Stomach (tissue), 9 donors: Measurements from ENCODE around the gene HSPBP1. TPM values are rescaled to one million over a fixed set of nuclear protein-coding genes. Genes with fewer than 3 reads are reported as not detected.

Source experiments
- DNase-seq, 2 donors: peaks; one replicate each; pipeline versions ENCODE4 v3.0.0 to v3.0.0-alpha.2; 2013 to 2019
- H3K27ac ChIP-seq, 5 donors: fragments of 200-600 bp in 4 of 5; sonication (generic) in 4 of 5; one replicate each; pipeline ENCODE4 v1.5.1; 2013 to 2019; ENCODE audit warnings: mild to moderate bottlenecking in 1 of 5, moderate library complexity in 1 of 5
- H3K27me3 ChIP-seq, 3 donors: fragments of 200-600 bp; sonication (generic); one replicate each; pipeline ENCODE4 v1.5.1; 2017 to 2019; ENCODE audit warnings: mixed run types in 1 of 3
- H3K36me3 ChIP-seq, 4 donors: fragments of 200-600 bp; sonication (generic); 1 replicate in 3 of 4; 2 replicates in 1 of 4; pipeline ENCODE4 v1.5.1; 2016 to 2019
- H3K4me1 ChIP-seq, 4 donors: fragments of 200-600 bp; sonication (generic); one replicate each; pipeline ENCODE4 v1.5.1; 2016 to 2019
- H3K4me3 ChIP-seq, 4 donors: fragments of 200-600 bp; sonication (generic) in 3 of 4; one replicate each; pipeline ENCODE4 v1.5.1; 2016 to 2019; ENCODE audit warnings: mild to moderate bottlenecking in 1 of 4
- H3K9me3 ChIP-seq, 4 donors: fragments of 200-600 bp; sonication (generic); one replicate each; pipeline ENCODE4 v1.5.1; 2016 to 2019
- CTCF ChIP-seq, 7 experiments: fragments of 450-650 bp in 4 of 7; fragments of 200-600 bp in 3 of 7; sonication (generic) in 3 of 7; IDR thresholded peaks; one replicate each; pipeline ENCODE4 v1.5.1; 2016 to 2019; ENCODE audit warnings: antibody characterized with exemption in 7 of 7, control low read depth in 2 of 7, mild to moderate bottlenecking in 1 of 7
- EP300 ChIP-seq: sonication (generic); formaldehyde crosslinking; IDR thresholded peaks from one replicate; pipeline ENCODE4 v1.6.1; 2017; ENCODE audit warnings: antibody characterized with exemption
- POLR2A ChIP-seq, 4 donors: fragments of 450-650 bp; IDR thresholded peaks; one replicate each; pipeline ENCODE4 v1.6.1; 2016; ENCODE audit warnings: antibody characterized with exemption in 4 of 4, control low read depth in 2 of 4, mild to moderate bottlenecking in 1 of 4, moderate library complexity in 1 of 4
- POLR2AphosphoS5 ChIP-seq, 3 donors: sonication (generic); formaldehyde crosslinking; IDR thresholded peaks; one replicate each; pipeline ENCODE4 v1.6.1; 2016; ENCODE audit warnings: antibody characterized with exemption in 3 of 3
- WGBS, 5 donors: extraction: QIAGEN DNeasy Blood & Tissue Kit in 3 of 5; methylation state at CpG; one replicate each; pipeline versions ENCODE4 v1.1.5 to v1.1.7; 2013 to 2018; 5-methylcytosine and 5-hydroxymethylcytosine counted together
- intact Hi-C: fragments of 100-400 bp; cut with DNase I; formaldehyde crosslinking; loops from one replicate; pipeline ENCODE4 v1.15.1; 2023; ENCODE audit warnings: low total_unique reads
- polyA plus RNA-seq, 3 donors: library from polyadenylated mRNA; stranded (reverse); fragments of 200-250 nt; gene quantifications; one replicate each; pipeline ENCODE4 v1.2.3, GENCODE V29; 2013
- total RNA-seq, 5 donors: library from RNA; depleted of rRNA; stranded (reverse); fragments of >200 nt; gene quantifications; one replicate each; pipeline versions ENCODE4 v1.1.0 to v1.2.3, GENCODE V29; 2014 to 2016
- donor health status: healthy with polysubstance abuse.
- donor health status: Bipolar disorder and iron deficiency.
- donor health status: healthy.

The HSPBP1 gene
- total and polyA plus RNA-seq, 8 donors, result 5.3 to 69.2 (median 26.3) TPM

- H3K4me1 ChIP-seq, result peaks cover 10 to 34% (median 33%) of the 10 kb centered on the region in 4 donors
- WGBS, 5 donors, result 93 to 100% (median 95%) methylated on average over 2 to 23 of the region's 23 CpGs
- no peak overlapping the region for H3K27ac ChIP-seq
- H3K27me3 ChIP-seq, result no peaks in the 10 kb centered on the region
- DNase-seq, result no peak
- intact Hi-C loops, result no loop called here
- no peaks in the 10 kb centered on the region for H3K9me3 ChIP-seq
- H3K36me3 ChIP-seq, result peaks cover 63 to 79% (median 76%) of the 10 kb centered on the region in 4 donors
- H3K4me3 ChIP-seq, result no peak overlapping the region
- TF ChIP-seq POLR2A (IDR thresholded peaks at IDR 0.05) (no peak), POLR2AphosphoS5 (IDR thresholded peaks at IDR 0.05) (no peak), EP300 (no peak), CTCF (IDR thresholded peaks at IDR 0.05) (no peak)
Measured at GRCh38 chr19:55245236-55245904, 34.5 kb downstream of the HSPBP1 start.

GRCh38 chr19:55244004-55244680 lies 35.8 kb downstream of the HSPBP1 start:
- no peaks in the 10 kb centered on the region for H3K27me3 ChIP-seq
- intact Hi-C loops, result no loop called here
- peaks cover 74 to 83% (median 82%) of the 10 kb centered on the region in 4 donors for H3K36me3 ChIP-seq
- TF ChIP-seq EP300, result no peak
- TF ChIP-seq CTCF (IDR thresholded peaks at IDR 0.05), result no peak
- no peak for TF ChIP-seq POLR2A (IDR thresholded peaks at IDR 0.05)
- TF ChIP-seq POLR2AphosphoS5 (IDR thresholded peaks at IDR 0.05), result no peak
- H3K4me1 ChIP-seq, result peaks cover 7 to 23% (median 21%) of the 10 kb centered on the region in 4 donors
- H3K4me3 ChIP-seq, result no peak overlapping the region
- no peaks in the 10 kb centered on the region for H3K9me3 ChIP-seq
- no peak for DNase-seq
- WGBS, 5 donors, result 87 to 91% (median 88%) methylated on average over 12 of the region's 12 CpGs
- H3K27ac ChIP-seq, result no peak overlapping the region

GRCh38 chr19:55242517-55242916 lies 37.4 kb downstream of the HSPBP1 start:
- H3K36me3 ChIP-seq, result peaks cover 86 to 99% (median 99%) of the 10 kb centered on the region in 4 donors
- intact Hi-C loops, result no loop called here
- no peak for DNase-seq

More at GRCh38 chr19:55242517-55242916, 37.4 kb downstream of the HSPBP1 start:
- 67 to 91% (median 82%) methylated on average over 7 of the region's 7 CpGs for WGBS, 5 donors
- no peaks in the 10 kb centered on the region for H3K9me3 ChIP-seq
- no peaks in the 10 kb centered on the region for H3K27me3 ChIP-seq
- no peak for TF ChIP-seq CTCF (IDR thresholded peaks at IDR 0.05)
- TF ChIP-seq POLR2A (IDR thresholded peaks at IDR 0.05), result no peak
- TF ChIP-seq POLR2AphosphoS5 (IDR thresholded peaks at IDR 0.05), result no peak
- no peak for TF ChIP-seq EP300
- H3K4me1 ChIP-seq, result peaks cover 0 to 7% (median 5%) of the 10 kb centered on the region in 4 donors
- no peak overlapping the region for H3K27ac ChIP-seq
- H3K4me3 ChIP-seq, result no peak overlapping the region
